Measurements from ENCODE around the gene COA5.

COA5 gene, protein sequence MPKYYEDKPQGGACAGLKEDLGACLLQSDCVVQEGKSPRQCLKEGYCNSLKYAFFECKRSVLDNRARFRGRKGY

DNA sequence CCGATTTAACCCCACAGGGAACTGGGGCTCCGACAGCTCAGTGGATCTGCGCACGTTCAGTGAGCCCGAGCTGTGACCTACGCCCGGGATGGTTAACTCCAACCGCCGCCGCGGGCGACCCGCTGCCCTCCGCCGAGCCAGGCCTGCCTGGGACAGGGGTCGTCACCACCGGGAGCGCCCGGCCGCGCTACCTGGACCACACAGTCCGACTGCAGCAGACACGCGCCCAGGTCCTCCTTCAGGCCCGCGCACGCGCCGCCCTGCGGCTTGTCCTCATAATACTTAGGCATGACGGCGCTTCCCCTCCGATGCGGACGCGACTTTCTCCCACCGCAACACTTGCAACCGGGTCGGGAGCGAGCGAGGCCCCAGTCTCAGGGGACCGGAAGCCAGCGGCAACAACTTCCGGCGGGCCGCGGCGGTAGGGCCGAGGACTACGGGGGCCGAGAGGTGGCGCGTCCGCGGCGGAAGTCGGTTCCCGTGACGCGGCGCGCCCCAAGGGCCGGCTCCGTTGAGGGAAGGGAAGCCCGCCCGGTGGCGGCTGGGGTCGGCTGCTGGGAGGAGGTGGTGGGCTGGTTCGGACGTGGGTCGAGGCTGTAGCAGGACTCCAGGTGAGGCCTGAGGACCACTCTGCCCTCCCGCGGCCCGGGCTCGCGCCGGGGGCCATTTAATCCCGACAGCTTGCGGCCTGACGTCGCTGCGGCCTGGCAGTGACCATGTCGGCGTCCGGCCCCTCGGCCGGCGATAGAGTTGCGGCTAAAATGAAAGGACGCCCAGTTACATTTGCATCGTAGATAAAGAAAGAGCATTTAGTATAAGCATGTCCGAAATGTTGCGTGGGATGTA, at the start of gene COA5, which contains the start of gene UNC50:
Gene COA5, minus strand, starts transcription at position 397 of the 846 bp plus-strand sequence. Its CDS starts 107 bp downstream, at position 290.
Gene UNC50, plus strand, starts transcription at position 474 of the 846 bp plus-strand sequence. CDS start 1,171 bp downstream, outside the sequence.
- TF ChIP-seq, protein P1, sequence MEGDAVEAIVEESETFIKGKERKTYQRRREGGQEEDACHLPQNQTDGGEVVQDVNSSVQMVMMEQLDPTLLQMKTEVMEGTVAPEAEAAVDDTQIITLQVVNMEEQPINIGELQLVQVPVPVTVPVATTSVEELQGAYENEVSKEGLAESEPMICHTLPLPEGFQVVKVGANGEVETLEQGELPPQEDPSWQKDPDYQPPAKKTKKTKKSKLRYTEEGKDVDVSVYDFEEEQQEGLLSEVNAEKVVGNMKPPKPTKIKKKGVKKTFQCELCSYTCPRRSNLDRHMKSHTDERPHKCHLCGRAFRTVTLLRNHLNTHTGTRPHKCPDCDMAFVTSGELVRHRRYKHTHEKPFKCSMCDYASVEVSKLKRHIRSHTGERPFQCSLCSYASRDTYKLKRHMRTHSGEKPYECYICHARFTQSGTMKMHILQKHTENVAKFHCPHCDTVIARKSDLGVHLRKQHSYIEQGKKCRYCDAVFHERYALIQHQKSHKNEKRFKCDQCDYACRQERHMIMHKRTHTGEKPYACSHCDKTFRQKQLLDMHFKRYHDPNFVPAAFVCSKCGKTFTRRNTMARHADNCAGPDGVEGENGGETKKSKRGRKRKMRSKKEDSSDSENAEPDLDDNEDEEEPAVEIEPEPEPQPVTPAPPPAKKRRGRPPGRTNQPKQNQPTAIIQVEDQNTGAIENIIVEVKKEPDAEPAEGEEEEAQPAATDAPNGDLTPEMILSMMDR (IDR thresholded peaks at IDR 0.05; ENCODE audit: extremely low read depth, missing control alignments), result no peak
- DNase-seq (ENCODE audit: low spot score), result peak; percentile 98

DNA sequence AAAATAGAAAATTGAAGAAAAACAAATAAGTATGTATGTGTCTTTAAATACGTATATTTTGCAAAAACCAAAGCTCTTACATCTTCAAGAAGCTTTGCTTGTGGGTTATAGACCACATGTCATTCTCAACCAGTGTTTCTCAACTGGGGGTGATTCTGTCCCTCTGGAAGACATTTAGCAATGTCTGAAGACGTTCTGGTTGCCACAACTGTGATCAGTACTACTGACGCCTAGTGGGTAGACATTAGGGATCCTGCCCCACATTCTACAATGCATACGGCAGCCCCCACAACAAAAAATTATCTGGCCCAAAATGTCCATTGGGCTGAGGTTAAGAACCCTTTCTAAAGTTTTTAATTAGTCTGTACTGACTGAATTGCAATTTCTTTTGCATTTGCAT, 48.5 kb upstream of the COA5 start:
- TF ChIP-seq, protein P1 (IDR thresholded peaks at IDR 0.05; ENCODE audit: extremely low read depth, missing control alignments), result no peak
- DNase-seq (ENCODE audit: low spot score), result no peak

DNA sequence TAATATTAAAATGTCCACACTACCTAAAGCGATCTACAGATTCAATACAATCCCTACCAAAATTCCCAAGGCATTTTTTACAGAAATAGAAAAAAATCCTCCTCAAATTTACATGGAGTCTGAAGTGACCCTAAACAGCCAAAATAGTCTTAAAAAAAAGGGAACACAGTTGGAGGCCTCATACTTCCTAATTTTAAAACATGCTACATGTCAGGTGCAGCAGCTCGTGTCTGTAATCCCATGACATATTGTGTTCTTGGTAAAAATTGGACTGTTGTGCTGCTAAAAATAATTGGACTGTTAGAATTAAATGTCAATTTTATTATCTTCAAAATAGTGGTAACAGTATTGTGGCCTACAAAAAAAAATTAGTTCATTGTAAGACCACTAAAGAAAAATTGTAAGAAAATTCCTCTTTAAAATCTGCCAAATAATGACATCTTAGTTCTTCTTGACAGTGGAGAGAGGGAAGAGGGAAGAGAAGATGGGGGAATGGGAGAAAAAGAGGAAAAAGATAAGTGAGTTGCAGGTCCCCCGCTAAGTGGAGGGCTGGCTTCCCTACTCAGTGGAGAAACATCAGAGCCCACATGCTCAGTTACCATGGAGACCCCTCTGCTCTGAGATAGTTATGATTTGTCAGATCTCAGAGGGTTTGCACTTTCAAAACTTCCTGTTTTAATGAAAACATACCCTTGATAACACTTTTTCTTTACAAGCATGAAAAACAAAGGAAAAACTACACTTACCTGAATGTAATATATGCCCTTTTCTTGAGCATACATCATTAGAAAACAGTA, 46.6 kb upstream of the COA5 start:
- no peak for DNase-seq (ENCODE audit: low spot score)
- TF ChIP-seq, protein P1 (IDR thresholded peaks at IDR 0.05; ENCODE audit: extremely low read depth, missing control alignments), result no peak

DNA sequence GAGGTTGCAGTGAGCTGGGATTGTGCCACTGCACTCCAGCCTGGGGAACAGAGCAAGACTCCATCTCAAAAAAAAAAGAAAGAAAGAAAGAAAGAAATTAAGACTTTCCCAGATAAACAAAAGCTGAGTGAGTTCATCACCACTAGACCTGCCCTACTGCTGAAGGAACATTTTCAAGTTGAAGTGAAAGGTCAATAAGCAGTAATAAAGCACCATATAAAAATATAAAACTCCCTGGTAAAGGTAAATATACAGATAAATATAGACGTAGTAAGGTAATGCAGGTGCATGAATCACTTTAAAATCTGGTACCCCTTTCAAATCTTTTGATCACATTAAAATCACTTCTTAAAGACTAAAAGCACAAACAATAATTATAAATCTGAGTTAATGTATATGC, 42.7 kb upstream of the COA5 start:
- DNase-seq (ENCODE audit: low spot score), result no peak
- TF ChIP-seq, protein P1 (IDR thresholded peaks at IDR 0.05; ENCODE audit: extremely low read depth, missing control alignments), result no peak

DNA sequence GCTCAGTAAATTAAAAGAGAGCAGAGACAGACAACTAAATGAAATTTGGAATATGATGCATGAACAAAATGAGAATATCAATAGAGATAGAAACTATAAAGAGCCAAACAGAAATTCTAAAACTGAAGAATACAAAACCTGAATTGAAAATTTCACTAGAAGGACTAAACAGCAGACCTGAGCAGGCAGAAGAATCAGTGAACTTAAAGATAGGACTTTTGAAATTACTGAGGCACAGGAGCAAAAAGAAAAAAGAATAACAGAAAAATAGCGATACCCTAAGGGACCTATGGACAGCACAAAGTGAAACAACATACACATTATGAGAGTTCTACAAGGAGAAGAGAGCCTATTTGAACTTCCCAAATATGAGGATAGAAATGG, 41.7 kb upstream of the COA5 start:
- TF ChIP-seq, protein P1 (IDR thresholded peaks at IDR 0.05; ENCODE audit: extremely low read depth, missing control alignments), result no peak

DNA sequence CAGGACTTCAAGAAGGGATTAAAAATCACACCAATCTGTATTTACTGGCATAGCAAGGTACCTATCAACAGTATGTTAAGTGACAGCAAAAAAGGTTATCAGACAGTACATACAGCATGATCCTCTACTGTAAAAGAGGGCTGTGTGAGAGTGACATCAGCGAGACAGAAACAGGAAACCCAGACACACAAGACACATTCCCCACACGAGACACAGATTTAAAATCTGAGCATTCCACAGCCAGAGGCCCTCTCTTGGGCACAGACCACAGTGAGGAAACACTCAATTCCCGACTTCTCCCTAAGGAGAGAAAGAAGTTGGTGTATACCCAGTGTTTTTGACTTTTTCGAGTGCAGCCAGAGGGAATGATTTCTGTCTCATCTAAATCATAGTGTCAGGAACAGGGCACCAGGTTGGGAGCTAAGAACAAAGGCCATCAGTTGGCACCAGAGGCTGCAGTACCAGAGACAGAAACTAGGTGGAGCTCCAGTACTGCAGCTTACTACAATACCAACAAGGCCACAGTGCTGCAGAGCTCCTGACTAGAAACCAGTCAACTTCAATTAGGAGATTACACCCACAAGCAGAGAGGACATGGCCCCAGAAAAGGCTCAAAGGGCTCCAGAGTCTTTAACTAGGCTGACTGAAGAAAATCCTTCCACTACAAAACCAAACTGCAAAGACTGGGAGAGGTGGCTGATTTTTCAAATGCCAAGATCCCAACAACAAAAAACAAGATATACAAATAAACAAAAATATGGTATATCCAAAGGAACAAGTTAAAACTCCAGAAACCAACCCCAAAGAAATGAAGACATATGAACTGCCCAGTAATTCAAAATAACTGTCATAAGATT, 41.1 kb upstream of the COA5 start:
- TF ChIP-seq, protein P1 (IDR thresholded peaks at IDR 0.05; ENCODE audit: extremely low read depth, missing control alignments), result peak; percentile 96
- peak; percentile 51 for DNase-seq (ENCODE audit: low spot score)

More for the DNA sequence above, 41.7 kb upstream of the COA5 start:
- DNase-seq (ENCODE audit: low spot score), result no peak
